WI38 (cell line): Measurements from ENCODE around the gene LZTS3.

Experiments used
- H3K4me3 ChIP-seq: 2 replicates; pipeline ENCODE4 v1.5.1; 2011; ENCODE audit warnings: low read depth, mild to moderate bottlenecking, control low read depth, low read length
- TF ChIP-seq, protein P1 (sequence below): IDR thresholded peaks from 2 replicates; pipeline ENCODE4 v1.5.1; 2012; ENCODE audit warnings: low read depth, mild to moderate bottlenecking, control low read depth, low read length

The LZTS3 gene

DNA sequence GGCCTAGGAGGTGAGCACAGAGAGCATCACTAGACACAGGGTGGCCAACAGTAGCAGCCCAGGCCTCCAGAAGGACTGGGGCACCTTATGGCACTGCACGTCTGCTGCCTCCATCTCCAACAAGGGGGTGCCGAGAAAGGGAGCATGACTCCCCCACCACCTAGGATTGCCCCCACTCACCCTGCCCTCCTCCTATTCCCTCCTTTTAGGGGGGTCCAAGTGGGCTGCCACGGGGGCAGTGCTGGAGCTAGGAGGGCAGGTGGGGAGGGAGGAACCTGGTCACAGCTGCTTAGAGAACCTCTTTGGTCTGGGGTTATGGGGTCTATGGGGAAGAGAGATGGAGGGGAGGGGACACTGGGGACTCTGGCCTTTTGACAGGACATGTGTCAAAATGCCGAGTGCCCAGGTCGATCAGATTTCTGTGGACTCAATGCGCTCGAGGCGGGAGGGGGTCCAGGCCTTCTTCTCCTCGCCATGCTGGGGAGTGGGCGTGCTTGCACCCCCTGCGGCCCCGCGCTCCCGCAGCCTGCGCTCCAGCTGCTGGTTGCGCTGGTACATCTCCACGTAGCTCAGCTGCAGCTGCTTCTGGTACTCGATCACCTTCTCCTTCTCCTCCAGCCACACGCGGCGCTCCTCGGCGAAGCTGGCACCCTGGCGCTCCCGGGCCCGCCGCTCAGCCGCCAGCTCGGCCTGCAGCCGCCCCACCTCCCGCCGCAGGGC is 9.1 kb downstream of the LZTS3 start:
- H3K4me3 ChIP-seq: no peak overlapping the region
- TF ChIP-seq, protein P1, sequence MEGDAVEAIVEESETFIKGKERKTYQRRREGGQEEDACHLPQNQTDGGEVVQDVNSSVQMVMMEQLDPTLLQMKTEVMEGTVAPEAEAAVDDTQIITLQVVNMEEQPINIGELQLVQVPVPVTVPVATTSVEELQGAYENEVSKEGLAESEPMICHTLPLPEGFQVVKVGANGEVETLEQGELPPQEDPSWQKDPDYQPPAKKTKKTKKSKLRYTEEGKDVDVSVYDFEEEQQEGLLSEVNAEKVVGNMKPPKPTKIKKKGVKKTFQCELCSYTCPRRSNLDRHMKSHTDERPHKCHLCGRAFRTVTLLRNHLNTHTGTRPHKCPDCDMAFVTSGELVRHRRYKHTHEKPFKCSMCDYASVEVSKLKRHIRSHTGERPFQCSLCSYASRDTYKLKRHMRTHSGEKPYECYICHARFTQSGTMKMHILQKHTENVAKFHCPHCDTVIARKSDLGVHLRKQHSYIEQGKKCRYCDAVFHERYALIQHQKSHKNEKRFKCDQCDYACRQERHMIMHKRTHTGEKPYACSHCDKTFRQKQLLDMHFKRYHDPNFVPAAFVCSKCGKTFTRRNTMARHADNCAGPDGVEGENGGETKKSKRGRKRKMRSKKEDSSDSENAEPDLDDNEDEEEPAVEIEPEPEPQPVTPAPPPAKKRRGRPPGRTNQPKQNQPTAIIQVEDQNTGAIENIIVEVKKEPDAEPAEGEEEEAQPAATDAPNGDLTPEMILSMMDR: no peak

GRCh38 chr20:3163099-3164042 is 10.0 kb downstream of the LZTS3 start:
- H3K4me3 ChIP-seq: no peak overlapping the region
- TF ChIP-seq, protein P1: no peak

DNA sequence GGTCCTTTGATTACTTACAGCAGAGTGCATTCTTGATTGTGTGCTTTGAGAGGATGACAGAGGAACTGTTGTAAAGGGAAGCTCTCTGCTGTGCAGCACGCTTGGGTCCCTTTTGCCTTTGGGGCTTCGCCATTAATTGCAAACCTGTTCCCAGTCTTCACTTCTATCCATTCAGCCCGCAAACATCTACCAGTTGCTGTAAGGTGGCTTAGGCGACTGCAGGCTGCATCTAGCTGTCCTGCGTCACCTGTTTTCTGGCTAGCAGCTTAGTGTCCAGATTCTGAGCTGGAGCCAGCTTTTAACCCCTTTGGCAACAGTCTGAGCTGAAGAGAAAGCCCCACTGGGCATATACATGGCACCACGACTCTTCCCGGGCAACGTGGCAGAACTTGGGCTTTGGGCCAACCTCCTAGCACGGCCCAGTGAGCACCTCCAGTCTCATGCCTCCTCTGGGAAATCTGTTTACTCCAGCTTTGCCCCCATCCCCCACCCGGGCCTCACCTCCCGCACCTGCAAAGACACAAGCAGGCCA is 11.2 kb downstream of the LZTS3 start:
- no peak overlapping the region for H3K4me3 ChIP-seq
- TF ChIP-seq, protein P1: no peak

- TF ChIP-seq, protein P1: no peak
- H3K4me3 ChIP-seq: no peak overlapping the region
Observed at GRCh38 chr20:3161316-3162079, 11.9 kb downstream of the LZTS3 start.

DNA sequence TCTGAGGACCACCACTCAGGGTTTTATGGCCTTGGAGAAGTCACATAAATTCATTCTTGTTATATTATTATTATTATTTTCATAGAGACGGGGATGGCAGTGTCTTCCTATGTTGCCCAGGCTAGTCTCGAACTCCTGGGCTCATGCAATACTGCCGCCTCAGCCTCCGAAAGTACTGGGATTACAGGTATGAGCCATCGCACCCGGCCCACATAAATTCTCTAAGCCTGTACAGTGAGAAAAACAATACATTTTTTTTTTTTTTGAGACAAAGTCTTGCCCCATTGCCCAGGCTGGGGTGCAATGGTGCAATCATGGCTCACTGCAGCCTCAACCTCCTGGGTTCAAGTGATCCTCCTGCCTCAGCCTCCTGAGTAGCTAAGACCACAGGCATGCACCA is 12.9 kb downstream of the LZTS3 start:
- no peak overlapping the region; the same call in 1 of the 2 replicates for H3K4me3 ChIP-seq
- TF ChIP-seq, protein P1: no peak

GRCh38 chr20:3158968-3159431 is 14.3 kb downstream of the LZTS3 start:
- TF ChIP-seq, protein P1: no peak
- peak overlapping the region; percentile 84 for H3K4me3 ChIP-seq
